ENCODE data around the gene ASPHD1.
"Not testable (repeated sequence)": the region's sequence is repeated elsewhere in the genome, so short reads cannot be mapped to it uniquely, and the experiment has no call there.

Gene ASPHD1

DNA sequence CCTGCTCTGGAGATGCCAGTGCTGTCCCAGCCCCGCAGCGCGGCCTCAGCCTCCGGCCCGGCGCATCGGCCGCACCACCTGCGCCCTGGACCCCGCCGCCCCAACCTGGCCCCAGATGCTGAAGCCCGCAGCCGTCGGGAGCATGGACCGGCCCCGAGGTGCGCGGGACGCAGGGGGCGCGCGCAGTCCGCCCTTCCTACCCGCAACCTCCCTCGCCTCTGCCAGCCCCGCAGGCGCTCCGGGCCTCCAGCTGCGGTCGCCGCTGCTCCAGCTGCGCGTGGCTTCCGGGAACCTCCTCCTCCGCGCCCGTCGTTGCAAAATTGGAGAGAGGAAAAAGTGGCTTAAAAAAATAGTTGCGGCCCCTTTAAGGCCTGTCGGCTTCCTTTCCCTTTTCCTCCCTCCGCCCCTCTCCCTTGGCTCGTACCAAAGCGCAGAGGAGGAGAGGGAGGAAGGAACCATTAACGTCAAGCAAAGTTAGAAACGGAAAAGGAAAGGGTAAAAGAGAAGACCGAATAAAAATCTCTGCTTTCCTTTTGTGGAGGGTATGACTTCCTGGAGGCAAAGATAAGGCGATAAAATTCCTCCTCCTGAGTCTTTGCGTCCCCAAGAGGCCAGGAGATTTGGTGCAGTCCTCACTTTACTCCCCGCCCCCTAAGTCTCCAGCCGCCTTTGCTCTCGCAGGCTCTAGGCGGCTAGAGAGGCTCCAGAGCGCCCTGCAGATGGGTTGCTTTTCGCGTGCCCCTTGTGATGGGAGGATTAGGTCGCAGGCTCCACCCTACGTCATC lies 37.2 kb upstream of the ASPHD1 start, which contains the start of gene CDIPT:
TSS of gene CDIPT (minus strand) at position 343 of the 785 bp plus-strand sequence. CDS start 369 bp downstream, outside the sequence.
- H3K4me3 ChIP-seq (ENCODE audit: extremely low read depth, insufficient read depth, low read length, poor library complexity, severe bottlenecking) = peak within 1 kb of the TSS; percentile 86
- H3K9me3 ChIP-seq (ENCODE audit: control insufficient read depth, low read length) = no peaks in the 10 kb centered on the region
- H3K36me3 ChIP-seq (ENCODE audit: control insufficient read depth, insufficient read depth, low read length) = peaks cover 31% of the 10 kb centered on the region
- peak within 1 kb of the TSS; percentile 100 for H3K27ac ChIP-seq (ENCODE audit: low read depth, low read length, severe bottlenecking)
- 0% methylated on average over 34 to 42 of the region's 57 CpGs for WGBS, 2 experiments (ENCODE audit: insufficient coverage in 2 of 2)
- H3K4me1 ChIP-seq (ENCODE audit: control insufficient read depth, insufficient read depth, low read length, poor library complexity, severe bottlenecking) = peaks cover 5% of the 10 kb centered on the region

GRCh38 chr16:29863669-29863984 lies 36.7 kb upstream of the ASPHD1 start:
- H3K36me3 ChIP-seq (ENCODE audit: control insufficient read depth, insufficient read depth, low read length) = peaks cover 26% of the 10 kb centered on the region
- WGBS, 2 experiments (ENCODE audit: insufficient coverage in 2 of 2) = 47 to 71% methylated on average over 10 to 12 of the region's 16 CpGs
- H3K4me1 ChIP-seq (ENCODE audit: control insufficient read depth, insufficient read depth, low read length, poor library complexity, severe bottlenecking) = peaks cover 5% of the 10 kb centered on the region
- peak overlapping the region; percentile 100 for H3K27ac ChIP-seq (ENCODE audit: low read depth, low read length, severe bottlenecking)
- no peaks in the 10 kb centered on the region for H3K9me3 ChIP-seq (ENCODE audit: control insufficient read depth, low read length)
- peak overlapping the region; percentile 8 for H3K4me3 ChIP-seq (ENCODE audit: extremely low read depth, insufficient read depth, low read length, poor library complexity, severe bottlenecking)

DNA sequence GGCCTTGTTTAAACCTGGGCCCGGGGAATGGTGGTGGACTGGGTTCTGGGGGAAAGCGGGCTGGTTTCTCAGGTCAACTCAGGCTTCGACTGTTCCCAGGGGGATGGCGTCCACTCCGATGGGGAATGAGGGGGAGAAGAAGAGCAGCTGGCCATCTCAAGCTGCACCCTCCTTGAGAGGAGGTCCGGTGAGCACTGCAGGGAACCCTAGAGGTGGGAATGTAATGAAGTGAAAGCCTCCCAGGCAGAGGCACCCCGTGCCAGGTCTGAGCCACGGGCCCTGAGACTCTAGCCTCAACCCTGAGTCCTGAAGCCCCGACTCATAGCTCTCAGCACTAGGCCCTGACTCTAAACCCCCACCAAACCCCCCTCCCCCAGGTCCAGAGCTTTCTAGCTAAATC lies 36.1 kb upstream of the ASPHD1 start:
- no peak overlapping the region for H3K27ac ChIP-seq (ENCODE audit: low read depth, low read length, severe bottlenecking)
- WGBS, 2 experiments (ENCODE audit: insufficient coverage in 2 of 2) = 80 to 90% methylated on average over 9 of the region's 9 CpGs
- H3K36me3 ChIP-seq (ENCODE audit: control insufficient read depth, insufficient read depth, low read length) = peaks cover 20% of the 10 kb centered on the region
- no peak overlapping the region for H3K4me3 ChIP-seq (ENCODE audit: extremely low read depth, insufficient read depth, low read length, poor library complexity, severe bottlenecking)
- H3K9me3 ChIP-seq (ENCODE audit: control insufficient read depth, low read length) = no peaks in the 10 kb centered on the region
- H3K4me1 ChIP-seq (ENCODE audit: control insufficient read depth, insufficient read depth, low read length, poor library complexity, severe bottlenecking) = peaks cover 5% of the 10 kb centered on the region

DNA sequence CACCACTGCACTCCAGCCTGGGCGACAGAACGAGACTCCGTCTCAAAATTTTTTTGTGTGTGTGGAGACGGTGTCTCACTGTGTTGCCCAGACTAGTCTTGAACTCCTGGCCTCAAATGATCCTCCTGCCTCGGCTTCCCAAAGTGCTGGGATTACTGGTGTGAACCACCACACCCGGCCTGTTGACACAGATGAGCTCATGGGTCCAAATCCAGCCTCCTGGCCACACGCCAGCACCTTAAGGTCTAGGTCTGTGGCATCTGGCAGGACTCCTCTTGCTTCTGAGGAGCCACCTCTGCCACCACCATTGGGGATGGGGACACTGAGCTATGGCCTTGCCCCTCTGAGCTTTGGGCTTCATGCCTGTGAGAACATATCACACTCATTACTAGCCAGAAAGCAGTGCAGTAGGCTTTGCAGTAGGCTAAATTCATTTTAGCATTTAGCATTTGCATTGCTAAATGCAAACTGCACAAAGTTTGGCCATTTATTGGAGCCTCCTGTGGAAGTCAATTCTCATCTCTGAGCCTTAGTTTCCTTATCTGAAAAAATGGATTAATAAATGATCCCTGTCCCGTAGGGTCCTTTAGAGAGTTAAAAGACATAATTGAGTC lies 31.8 kb upstream of the ASPHD1 start:
- no peak overlapping the region for H3K27ac ChIP-seq (ENCODE audit: low read depth, low read length, severe bottlenecking)
- WGBS, 2 experiments (ENCODE audit: insufficient coverage in 2 of 2) = 90% methylated on average over 5 to 6 of the region's 8 CpGs
- peaks cover 10% of the 10 kb centered on the region for H3K36me3 ChIP-seq (ENCODE audit: control insufficient read depth, insufficient read depth, low read length)
- H3K4me1 ChIP-seq (ENCODE audit: control insufficient read depth, insufficient read depth, low read length, poor library complexity, severe bottlenecking) = no peaks in the 10 kb centered on the region
- no peaks in the 10 kb centered on the region for H3K9me3 ChIP-seq (ENCODE audit: control insufficient read depth, low read length)
- no peak overlapping the region for H3K4me3 ChIP-seq (ENCODE audit: extremely low read depth, insufficient read depth, low read length, poor library complexity, severe bottlenecking)

- not testable (repeated sequence) for H3K4me3 ChIP-seq (ENCODE audit: extremely low read depth, insufficient read depth, low read length, poor library complexity, severe bottlenecking); H3K4me1 ChIP-seq (ENCODE audit: control insufficient read depth, insufficient read depth, low read length, poor library complexity, severe bottlenecking); H3K9me3 ChIP-seq (ENCODE audit: control insufficient read depth, low read length); H3K27ac ChIP-seq (ENCODE audit: low read depth, low read length, severe bottlenecking)
- WGBS, 2 experiments (ENCODE audit: insufficient coverage in 2 of 2) = 93 to 96% methylated on average over 4 to 7 of the region's 8 CpGs
- H3K36me3 ChIP-seq (ENCODE audit: control insufficient read depth, insufficient read depth, low read length) = peaks cover 12% of the 10 kb centered on the region
Observed at GRCh38 chr16:29869067-29869466, 31.2 kb upstream of the ASPHD1 start.

DNA sequence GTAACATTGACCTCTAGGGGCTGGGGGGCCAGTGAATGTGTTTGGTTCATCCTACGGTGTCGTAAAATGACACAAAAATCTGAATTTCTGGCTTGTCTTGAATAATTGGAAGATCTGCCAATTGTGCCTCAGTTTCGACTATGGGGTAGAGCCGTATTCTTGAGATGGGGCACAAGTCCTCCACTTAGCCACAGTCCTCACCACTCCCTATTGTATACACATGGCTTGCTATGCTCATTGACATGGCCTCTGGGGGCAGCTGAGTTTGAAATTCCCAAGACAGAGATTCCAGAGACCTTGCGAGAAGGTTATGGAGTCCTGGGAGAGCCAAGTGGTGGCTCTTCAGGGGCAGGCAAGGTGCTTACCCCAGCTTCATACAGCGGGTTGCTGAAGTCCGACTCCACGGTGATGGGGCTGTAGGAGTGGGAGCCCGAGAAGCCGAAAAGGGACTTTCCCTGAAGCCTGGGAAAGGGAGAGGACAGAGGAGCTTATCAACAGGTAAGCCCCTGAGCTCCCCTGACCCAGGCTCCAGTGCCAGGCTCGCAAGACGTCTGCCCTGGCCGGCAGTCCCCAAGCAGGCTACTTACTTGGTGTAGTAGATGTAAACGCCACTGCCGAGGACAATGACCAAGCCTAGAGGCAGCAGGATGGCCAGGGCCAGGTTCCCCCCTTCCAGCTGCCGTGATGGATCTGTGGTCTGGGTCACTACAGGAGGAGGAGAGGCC lies 28.3 kb upstream of the ASPHD1 start:
- Histone ChIP-seq H3K27ac (ENCODE audit: low read depth, low read length, severe bottlenecking) (no peak overlapping the region), H3K9me3 (ENCODE audit: control insufficient read depth, low read length) (no peaks in the 10 kb centered on the region), H3K4me1 (ENCODE audit: control insufficient read depth, insufficient read depth, low read length, poor library complexity, severe bottlenecking) (no peaks in the 10 kb centered on the region), H3K4me3 (ENCODE audit: extremely low read depth, insufficient read depth, low read length, poor library complexity, severe bottlenecking) (no peak overlapping the region), H3K36me3 (ENCODE audit: control insufficient read depth, insufficient read depth, low read length) (peaks cover 12% of the 10 kb centered on the region)
- WGBS, 2 experiments (ENCODE audit: insufficient coverage in 2 of 2) = 94 to 97% methylated on average over 13 to 16 of the region's 16 CpGs

DNA sequence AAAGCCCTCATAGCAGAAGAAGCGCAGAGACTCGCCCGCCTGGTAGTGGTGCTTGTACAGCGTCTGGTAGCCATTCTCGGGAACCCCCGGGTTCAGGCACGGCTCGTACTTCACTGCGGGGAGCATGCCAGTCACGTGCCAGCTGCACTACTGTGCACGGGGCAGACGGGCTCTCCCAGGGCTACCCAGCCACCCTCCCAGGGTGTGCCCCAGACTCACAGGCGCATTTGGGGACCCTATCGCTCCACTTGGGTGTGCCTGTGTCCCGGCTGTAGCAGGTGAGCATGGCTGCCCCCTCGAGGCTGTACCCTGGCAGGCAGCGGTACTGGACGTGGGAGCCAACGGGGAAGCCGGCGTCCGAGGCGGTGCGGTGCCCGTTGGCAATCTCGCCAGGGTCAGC lies 27.0 kb upstream of the ASPHD1 start:
- 94 to 97% methylated on average over 24 to 25 of the region's 26 CpGs for WGBS, 2 experiments (ENCODE audit: insufficient coverage in 2 of 2)
- Histone ChIP-seq H3K4me1 (ENCODE audit: control insufficient read depth, insufficient read depth, low read length, poor library complexity, severe bottlenecking) (no peaks in the 10 kb centered on the region), H3K9me3 (ENCODE audit: control insufficient read depth, low read length) (no peaks in the 10 kb centered on the region), H3K4me3 (ENCODE audit: extremely low read depth, insufficient read depth, low read length, poor library complexity, severe bottlenecking) (no peak overlapping the region), H3K27ac (ENCODE audit: low read depth, low read length, severe bottlenecking) (no peak overlapping the region), H3K36me3 (ENCODE audit: control insufficient read depth, insufficient read depth, low read length) (peaks cover 16% of the 10 kb centered on the region)

GRCh38 chr16:29875206-29875605 lies 25.1 kb upstream of the ASPHD1 start:
- H3K4me1 ChIP-seq (ENCODE audit: control insufficient read depth, insufficient read depth, low read length, poor library complexity, severe bottlenecking) = no peaks in the 10 kb centered on the region
- H3K27ac ChIP-seq (ENCODE audit: low read depth, low read length, severe bottlenecking) = no peak overlapping the region
- H3K9me3 ChIP-seq (ENCODE audit: control insufficient read depth, low read length) = no peaks in the 10 kb centered on the region
- H3K4me3 ChIP-seq (ENCODE audit: extremely low read depth, insufficient read depth, low read length, poor library complexity, severe bottlenecking) = no peak overlapping the region
- H3K36me3 ChIP-seq (ENCODE audit: control insufficient read depth, insufficient read depth, low read length) = peaks cover 23% of the 10 kb centered on the region
- 89 to 94% methylated on average over 6 of the region's 6 CpGs for WGBS, 2 experiments (ENCODE audit: insufficient coverage in 2 of 2)

DNA sequence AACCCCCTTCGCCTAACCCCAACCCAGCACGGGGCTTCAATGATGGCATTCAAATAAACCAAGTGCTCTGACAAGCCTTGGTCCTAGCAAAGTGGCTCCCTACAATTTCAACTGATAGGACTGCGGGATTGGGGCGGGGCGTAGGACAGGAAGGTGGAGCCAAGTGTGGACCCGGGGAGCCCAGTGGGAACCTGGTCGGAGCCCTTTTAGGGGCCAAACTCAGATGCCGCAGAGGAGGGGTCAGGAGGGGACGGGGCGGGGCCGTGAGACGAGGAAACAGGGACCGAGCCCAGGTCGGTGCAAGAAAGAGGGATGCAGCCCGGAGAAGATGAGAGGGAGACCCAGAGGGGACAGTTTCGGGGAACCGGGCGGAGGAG lies 24.1 kb upstream of the ASPHD1 start:
- Histone ChIP-seq H3K36me3 (ENCODE audit: control insufficient read depth, insufficient read depth, low read length) (peaks cover 25% of the 10 kb centered on the region), H3K4me3 (ENCODE audit: extremely low read depth, insufficient read depth, low read length, poor library complexity, severe bottlenecking) (peak overlapping the region; percentile 11), H3K27ac (ENCODE audit: low read depth, low read length, severe bottlenecking) (no peak overlapping the region), H3K4me1 (ENCODE audit: control insufficient read depth, insufficient read depth, low read length, poor library complexity, severe bottlenecking) (no peaks in the 10 kb centered on the region), H3K9me3 (ENCODE audit: control insufficient read depth, low read length) (no peaks in the 10 kb centered on the region)
- 74 to 75% methylated on average over 16 to 17 of the region's 18 CpGs for WGBS, 2 experiments (ENCODE audit: insufficient coverage in 2 of 2)

GRCh38 chr16:29876594-29877249 lies 23.6 kb upstream of the ASPHD1 start:
- Histone ChIP-seq H3K4me3 (ENCODE audit: extremely low read depth, insufficient read depth, low read length, poor library complexity, severe bottlenecking) (peak overlapping the region; percentile 11), H3K36me3 (ENCODE audit: control insufficient read depth, insufficient read depth, low read length) (peaks cover 23% of the 10 kb centered on the region), H3K4me1 (ENCODE audit: control insufficient read depth, insufficient read depth, low read length, poor library complexity, severe bottlenecking) (no peaks in the 10 kb centered on the region), H3K27ac (ENCODE audit: low read depth, low read length, severe bottlenecking) (no peak overlapping the region), H3K9me3 (ENCODE audit: control insufficient read depth, low read length) (no peaks in the 10 kb centered on the region)
- WGBS, 2 experiments (ENCODE audit: insufficient coverage in 2 of 2) = 40 to 50% methylated on average over 32 to 45 of the region's 45 CpGs
